GM21390 (cell line): ENCODE measurements around the gene TGFBR3.

ENCODE experiments used
- ATAC-seq: cut with Tn5 transposase; IDR thresholded peaks from one replicate; pipeline ENCODE4 v1.9.1; 2021; ENCODE audit not compliant: unreplicated experiment

Gene TGFBR3

GRCh38 chr1:91718368-91718767, 167.6 kb downstream of the TGFBR3 start:
- ATAC-seq: no peak

DNA sequence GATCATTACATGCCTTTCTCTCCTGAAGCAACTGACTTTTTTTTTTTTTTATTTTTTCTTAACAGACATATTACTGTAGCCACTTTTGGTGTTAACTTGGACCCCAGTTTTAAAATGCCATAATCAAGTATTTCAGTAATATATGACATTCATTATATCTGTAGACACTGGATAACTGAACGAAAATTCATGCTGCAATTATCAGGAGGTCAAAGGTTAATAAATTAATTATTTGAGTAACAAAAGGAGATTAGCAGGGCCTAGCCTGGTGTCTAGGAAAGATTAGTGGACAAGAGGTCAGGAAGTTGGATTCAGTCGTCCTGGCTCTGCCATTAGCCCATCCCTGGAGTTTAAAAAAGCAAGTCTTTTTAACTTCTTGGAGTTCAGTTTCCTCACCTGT, 168.1 kb downstream of the TGFBR3 start:
- no peak for ATAC-seq

- ATAC-seq: no peak
Observed at GRCh38 chr1:91716339-91716738, 169.6 kb downstream of the TGFBR3 start.

- no peak for ATAC-seq
Observed at GRCh38 chr1:91715416-91716000, 170.4 kb downstream of the TGFBR3 start.

- no peak for ATAC-seq
Observed at GRCh38 chr1:91714867-91715381, 171.0 kb downstream of the TGFBR3 start.

DNA sequence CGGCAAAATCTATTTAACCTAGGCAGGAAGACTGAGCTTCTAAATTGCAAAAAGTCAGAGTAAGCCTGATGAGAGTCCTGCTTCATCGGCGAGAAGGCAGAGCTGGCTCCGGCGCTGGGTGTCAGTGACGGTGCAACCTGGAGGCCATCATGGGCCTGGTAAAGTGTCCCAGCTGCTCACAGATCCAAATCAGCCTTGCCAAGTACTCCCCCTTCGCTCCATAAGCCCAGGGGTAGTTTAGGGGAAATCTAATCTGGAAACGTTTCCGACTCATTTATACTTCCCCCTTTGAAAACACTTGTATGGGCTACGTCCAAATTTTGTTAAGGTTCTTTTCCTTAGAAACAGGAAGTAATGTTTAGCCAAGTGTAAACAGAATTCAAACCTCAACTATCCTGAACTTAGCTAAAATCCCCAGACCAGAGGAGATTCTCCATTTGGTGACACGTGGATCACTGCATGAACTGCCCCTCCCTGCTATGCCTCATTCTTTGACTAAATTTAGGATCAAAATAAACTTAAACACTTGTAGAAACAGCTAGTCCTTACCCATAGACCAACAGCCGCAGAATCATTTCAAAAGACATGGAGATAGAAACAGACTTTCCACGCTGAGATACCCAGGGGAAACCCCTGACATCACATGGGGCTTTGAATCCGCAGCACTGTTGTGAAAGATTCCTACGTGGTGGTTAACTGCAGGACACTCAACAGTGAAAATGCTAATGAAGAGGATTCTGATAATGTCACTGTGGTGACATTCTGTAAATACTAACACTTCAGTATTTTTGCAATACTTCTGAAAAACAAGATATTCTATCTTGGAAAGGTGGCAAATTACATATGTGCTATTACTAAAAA, 172.7 kb downstream of the TGFBR3 start:
- ATAC-seq: peak; percentile 77

DNA sequence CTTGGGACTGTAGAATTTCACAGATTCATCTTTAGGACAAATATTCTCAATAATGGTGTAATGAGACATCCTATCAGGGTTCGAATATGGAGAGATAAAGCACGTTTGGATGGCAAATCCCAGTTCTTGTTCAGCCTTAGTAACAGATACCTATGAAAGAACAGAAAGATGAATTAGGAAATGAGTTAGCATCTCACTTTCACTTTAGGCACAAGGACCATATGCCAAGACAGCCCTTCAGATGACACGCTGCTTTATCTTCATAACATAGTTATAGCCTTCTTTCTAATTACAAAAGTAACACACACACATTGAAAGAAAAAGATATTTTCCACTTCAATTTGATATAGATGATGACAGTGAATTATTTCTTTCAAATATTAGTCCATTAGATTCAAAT, 173.6 kb downstream of the TGFBR3 start:
- no peak for ATAC-seq

DNA sequence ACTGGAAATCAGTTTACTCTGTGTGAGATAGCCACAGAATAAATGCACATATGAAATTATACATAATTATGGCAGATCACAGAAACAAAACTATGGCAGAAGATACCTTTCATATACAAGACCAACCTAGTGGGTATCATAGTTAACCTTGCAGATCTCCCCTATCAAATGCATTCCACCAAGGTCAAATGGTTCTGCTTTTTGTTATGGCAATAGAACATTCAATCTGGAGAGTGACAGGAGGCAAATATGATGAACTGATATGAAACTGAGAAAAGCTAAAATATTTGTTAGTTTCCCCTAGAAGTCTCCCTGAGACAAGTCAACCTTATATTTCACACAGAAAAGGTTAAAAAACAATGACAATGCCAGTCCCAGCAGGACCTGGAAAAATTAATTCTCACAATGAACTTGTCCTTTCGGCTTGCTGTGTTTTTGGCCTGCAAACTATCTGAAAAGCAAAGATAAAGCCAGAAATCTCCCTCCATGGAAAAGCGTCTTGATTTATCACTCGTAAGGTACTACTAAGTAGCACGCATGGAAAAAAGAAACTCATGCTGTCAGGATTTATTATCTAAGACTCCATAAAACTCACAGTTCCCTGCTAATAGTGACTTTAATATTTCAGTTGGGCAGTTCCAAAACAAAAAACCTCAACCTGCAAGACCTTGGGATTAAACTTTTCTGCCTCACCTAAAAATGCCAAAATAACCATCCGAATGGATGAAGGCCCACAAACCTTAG, 174.3 kb downstream of the TGFBR3 start:
- no peak for ATAC-seq

- ATAC-seq: no peak
Observed at GRCh38 chr1:91710261-91710660, 175.7 kb downstream of the TGFBR3 start.

DNA sequence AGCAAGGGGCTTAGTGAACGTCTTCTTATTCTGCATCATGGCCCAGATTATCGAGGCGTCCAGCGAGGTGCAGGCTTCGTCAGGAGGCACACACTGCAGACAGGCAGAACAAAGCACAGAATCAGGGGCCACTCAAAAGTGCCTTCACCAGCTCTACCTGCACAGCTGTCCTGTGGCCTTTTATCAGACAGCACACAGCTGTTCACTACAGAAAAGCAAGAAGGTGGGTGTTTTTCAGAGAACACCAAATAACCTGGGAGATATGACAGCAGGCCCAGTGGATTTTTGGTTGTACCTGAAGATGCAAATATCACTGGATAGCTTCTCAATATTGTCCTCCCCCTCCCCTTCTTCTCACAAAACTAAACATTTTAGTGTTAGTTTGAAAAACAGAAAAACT, 177.3 kb downstream of the TGFBR3 start:
- ATAC-seq: no peak

DNA sequence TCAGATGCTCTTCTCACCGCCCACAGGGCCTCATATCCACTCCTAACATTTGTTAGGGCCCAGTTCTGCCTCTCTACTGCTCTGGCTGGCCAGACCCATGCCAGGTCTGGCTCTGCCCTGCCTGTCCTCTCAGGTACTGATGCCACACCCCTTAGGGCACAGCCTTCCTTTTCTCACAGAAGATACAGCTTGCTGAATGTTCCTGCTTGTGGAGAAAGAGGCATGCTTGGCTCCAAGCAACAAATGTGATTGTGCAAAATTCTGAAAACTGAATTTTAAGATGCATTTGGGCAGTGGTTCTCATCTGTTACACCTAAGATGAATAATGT, 178.1 kb downstream of the TGFBR3 start:
- ATAC-seq: no peak

- ATAC-seq: no peak
Observed at GRCh38 chr1:91707114-91707889, 178.6 kb downstream of the TGFBR3 start.

- ATAC-seq: no peak
Observed at GRCh38 chr1:91706140-91706957, 179.6 kb downstream of the TGFBR3 start.

GRCh38 chr1:91704746-91705145, 181.2 kb downstream of the TGFBR3 start:
- no peak for ATAC-seq

GRCh38 chr1:91703095-91703494, 182.9 kb downstream of the TGFBR3 start:
- no peak for ATAC-seq

GRCh38 chr1:91701472-91701869, 184.5 kb downstream of the TGFBR3 start:
- ATAC-seq: no peak

GRCh38 chr1:91700771-91701471, 185.0 kb downstream of the TGFBR3 start:
- ATAC-seq: no peak

DNA sequence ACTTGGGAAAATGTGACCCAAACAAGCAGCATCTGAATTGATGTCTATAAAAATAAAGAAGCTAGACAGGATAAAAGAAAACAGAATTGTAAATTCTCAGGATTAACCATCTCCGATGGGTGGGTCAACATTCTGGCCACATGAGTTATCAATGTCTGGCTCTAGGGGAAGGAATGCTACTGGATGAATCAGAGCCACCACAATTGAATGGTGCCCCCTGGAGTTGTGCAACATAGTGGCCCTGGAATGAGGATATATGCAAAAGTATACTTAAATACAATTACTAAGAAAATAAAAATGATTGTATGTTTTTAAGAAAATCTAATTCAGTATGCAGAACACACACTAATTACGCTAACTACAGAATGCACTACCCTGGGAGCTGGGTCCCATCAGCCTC, 185.6 kb downstream of the TGFBR3 start:
- ATAC-seq: no peak

DNA sequence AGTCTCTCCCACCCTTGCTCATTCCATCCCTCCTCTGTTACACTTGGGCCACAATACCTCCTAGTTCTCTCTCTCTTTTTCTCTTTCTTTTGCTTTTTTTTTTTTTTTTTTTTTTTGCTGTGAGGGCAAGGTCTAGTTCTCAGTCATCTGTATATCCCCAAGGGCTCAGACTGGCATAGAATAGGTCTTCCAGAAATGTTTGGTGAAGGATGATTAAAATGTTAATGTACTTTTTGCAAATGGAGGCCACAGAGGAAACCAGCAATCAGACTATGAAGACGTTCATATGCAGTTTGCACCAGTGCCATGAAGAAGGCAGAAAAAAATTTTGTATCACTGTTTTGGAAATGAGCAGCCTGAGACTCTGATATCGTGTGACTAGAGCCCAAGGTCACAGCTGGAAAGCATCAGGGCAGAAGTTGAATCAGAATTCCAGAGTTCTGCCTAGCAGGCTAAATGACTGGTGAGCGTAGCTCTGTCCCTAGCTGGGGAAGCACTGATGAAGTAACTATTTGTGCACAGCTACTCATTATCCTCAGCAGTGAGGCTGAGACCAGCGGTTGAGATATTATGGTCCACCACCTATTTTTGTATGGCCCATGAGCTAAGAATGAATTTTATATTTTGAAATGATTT, 186.5 kb downstream of the TGFBR3 start:
- no peak for ATAC-seq
